Immature natural killer cell (primary cell): ENCODE measurements around the gene HOXD3. TPM values are rescaled to one million over a fixed set of nuclear protein-coding genes. Genes with fewer than 3 reads are reported as not detected.

Source experiments
- DNase-seq, 3 donors: peaks; one replicate each; pipeline ENCODE4 v3.0.0; 2022; ENCODE audit warnings: mixed read lengths in 1 of 3
- H3K27ac Mint-ChIP-seq, 6 donors: one replicate each; pipeline ENCODE4 v1.8.0; 2020; ENCODE audit warnings: mixed read lengths in 6 of 6, mild to moderate bottlenecking in 5 of 6, inconsistent platforms in 4 of 6, moderate library complexity in 3 of 6
- H3K27me3 Mint-ChIP-seq, 3 donors: one replicate each; pipeline ENCODE4 v1.8.0; 2020 to 2021; ENCODE audit warnings: low read depth in 3 of 3, mild to moderate bottlenecking in 3 of 3, mixed read lengths in 3 of 3, moderate library complexity in 3 of 3, inconsistent platforms in 1 of 3
- H3K36me3 Mint-ChIP-seq, 3 donors: one replicate each; pipeline ENCODE4 v1.8.0; 2020; ENCODE audit warnings: mixed read lengths in 3 of 3, inconsistent platforms in 2 of 3, mild to moderate bottlenecking in 2 of 3
- H3K4me1 Mint-ChIP-seq, 2 donors: one replicate each; pipeline ENCODE4 v1.8.0; 2020; ENCODE audit warnings: inconsistent platforms in 2 of 2, mild to moderate bottlenecking in 2 of 2, mixed read lengths in 2 of 2, moderate library complexity in 1 of 2
- H3K4me3 Mint-ChIP-seq, 5 donors: one replicate each; pipeline ENCODE4 v1.8.0; 2020; ENCODE audit warnings: mild to moderate bottlenecking in 5 of 5, mixed read lengths in 5 of 5, inconsistent platforms in 3 of 5, moderate library complexity in 3 of 5
- H3K9me3 Mint-ChIP-seq, 6 donors: one replicate each; pipeline ENCODE4 v1.8.0; 2020; ENCODE audit warnings: mild to moderate bottlenecking in 6 of 6, mixed read lengths in 6 of 6, inconsistent platforms in 4 of 6, moderate library complexity in 3 of 6
- polyA plus RNA-seq, 3 donors: library from polyadenylated mRNA; unstranded; fragments of 300-500 nt; fragmentation: Illumina TruSeq; gene quantifications; one replicate each; pipeline ENCODE4 v1.2.3, GENCODE V29; 2021

HOXD3 gene
- polyA plus RNA-seq, 3 donors from 2014 or later = not detected

GRCh38 chr2:176199902-176200301 is 42.8 kb downstream of the HOXD3 start:
- no peak for DNase-seq
- H3K27me3 Mint-ChIP-seq = peaks cover 14 to 23% (median 22%) of the 10 kb centered on the region in 3 donors

GRCh38 chr2:176200971-176201370 is 43.9 kb downstream of the HOXD3 start:
- no peak for DNase-seq
- Mint-ChIP-seq H3K4me1 (no peaks in the 10 kb centered on the region), H3K9me3 (peaks cover 0 to 10% (median 0%) of the 10 kb centered on the region in 6 donors), H3K4me3 (no peak overlapping the region), H3K27ac (no peak overlapping the region), H3K27me3 (peaks cover 11 to 20% (median 14%) of the 10 kb centered on the region in 3 donors), H3K36me3 (no peaks in the 10 kb centered on the region)

More at GRCh38 chr2:176199902-176200301, 42.8 kb downstream of the HOXD3 start:
- Mint-ChIP-seq H3K9me3 (peaks cover 0 to 12% (median 0%) of the 10 kb centered on the region in 6 donors), H3K4me1 (no peaks in the 10 kb centered on the region), H3K36me3 (no peaks in the 10 kb centered on the region), H3K4me3 (no peak overlapping the region), H3K27ac (no peak overlapping the region)

GRCh38 chr2:176202491-176202890 is 45.4 kb downstream of the HOXD3 start:
- H3K4me3 Mint-ChIP-seq = no peak overlapping the region
- peaks cover 8 to 19% (median 12%) of the 10 kb centered on the region in 3 donors for H3K27me3 Mint-ChIP-seq
- no peak overlapping the region for H3K27ac Mint-ChIP-seq

GRCh38 chr2:176205126-176205525 is 48.0 kb downstream of the HOXD3 start:
- no peak overlapping the region for H3K27ac Mint-ChIP-seq
- H3K9me3 Mint-ChIP-seq = peaks cover 0 to 5% (median 0%) of the 10 kb centered on the region in 6 donors
- H3K36me3 Mint-ChIP-seq = no peaks in the 10 kb centered on the region
- no peak overlapping the region for H3K4me3 Mint-ChIP-seq
- no peak for DNase-seq
- no peaks in the 10 kb centered on the region for H3K4me1 Mint-ChIP-seq
- H3K27me3 Mint-ChIP-seq = peaks cover 4 to 19% (median 9%) of the 10 kb centered on the region in 3 donors

More at GRCh38 chr2:176202491-176202890, 45.4 kb downstream of the HOXD3 start:
- no peaks in the 10 kb centered on the region for H3K36me3 Mint-ChIP-seq
- peaks cover 0 to 6% (median 0%) of the 10 kb centered on the region in 6 donors for H3K9me3 Mint-ChIP-seq
- no peaks in the 10 kb centered on the region for H3K4me1 Mint-ChIP-seq
- no peak for DNase-seq

- Mint-ChIP-seq H3K27ac (no peak overlapping the region), H3K4me3 (no peak overlapping the region), H3K27me3 (peaks cover 8 to 19% (median 12%) of the 10 kb centered on the region in 3 donors), H3K4me1 (no peaks in the 10 kb centered on the region), H3K9me3 (peaks cover 0 to 5% (median 0%) of the 10 kb centered on the region in 6 donors), H3K36me3 (no peaks in the 10 kb centered on the region)
- no peak for DNase-seq
These were observed 49.0 kb downstream of the HOXD3 start for GRCh38 chr2:176206136-176206535.

- Mint-ChIP-seq H3K4me3 (no peak overlapping the region), H3K36me3 (no peaks in the 10 kb centered on the region)
- DNase-seq = no peak
These were observed 49.6 kb downstream of the HOXD3 start for GRCh38 chr2:176206682-176207081.

GRCh38 chr2:176211110-176211509 is 54.0 kb downstream of the HOXD3 start:
- DNase-seq = no peak
- Mint-ChIP-seq H3K27ac (no peak overlapping the region), H3K4me1 (no peaks in the 10 kb centered on the region), H3K4me3 (no peak overlapping the region), H3K9me3 (peaks cover 0 to 2% (median 0%) of the 10 kb centered on the region in 6 donors), H3K36me3 (no peaks in the 10 kb centered on the region), H3K27me3 (peaks cover 7 to 11% (median 7%) of the 10 kb centered on the region in 3 donors)

More at GRCh38 chr2:176206682-176207081, 49.6 kb downstream of the HOXD3 start:
- Mint-ChIP-seq H3K27me3 (peaks cover 8 to 19% (median 15%) of the 10 kb centered on the region in 3 donors), H3K27ac (no peak overlapping the region), H3K9me3 (peaks cover 0 to 5% (median 0%) of the 10 kb centered on the region in 6 donors), H3K4me1 (no peaks in the 10 kb centered on the region)

- no peak for DNase-seq
- Mint-ChIP-seq H3K27me3 (peaks cover 4 to 9% (median 5%) of the 10 kb centered on the region in 3 donors), H3K36me3 (no peaks in the 10 kb centered on the region), H3K27ac (no peak overlapping the region), H3K9me3 (peaks cover 0 to 2% (median 0%) of the 10 kb centered on the region in 6 donors), H3K4me3 (no peak overlapping the region), H3K4me1 (no peaks in the 10 kb centered on the region)
These were observed 55.2 kb downstream of the HOXD3 start for GRCh38 chr2:176212276-176212675.

- Mint-ChIP-seq H3K36me3 (no peaks in the 10 kb centered on the region), H3K4me3 (no peak overlapping the region), H3K4me1 (no peaks in the 10 kb centered on the region), H3K9me3 (peaks cover 0 to 2% (median 0%) of the 10 kb centered on the region in 6 donors), H3K27ac (no peak overlapping the region), H3K27me3 (peaks cover 4 to 6% (median 5%) of the 10 kb centered on the region in 3 donors)
- DNase-seq = no peak
These were observed 56.3 kb downstream of the HOXD3 start for GRCh38 chr2:176213406-176213805.

Other genes with a start within 250 kb of the HOXD3 start
- 10 to 100 TPM; 13.7 to 21.3 (median 18.0) TPM for gene LNPK, start 155.0 kb upstream of the HOXD3 start, polyA plus RNA-seq
- not detected for gene EVX2, start 73.3 kb upstream of the HOXD3 start, polyA plus RNA-seq
- not detected for gene HOXD13, start 64.6 kb upstream of the HOXD3 start, polyA plus RNA-seq
- gene HOXD12, start 57.5 kb upstream of the HOXD3 start, polyA plus RNA-seq = not detected
- gene HOXD11, start 50.0 kb upstream of the HOXD3 start, polyA plus RNA-seq = not detected
- not detected for gene HOXD10, start 40.5 kb upstream of the HOXD3 start, polyA plus RNA-seq
- gene HOXD9, start 34.6 kb upstream of the HOXD3 start, polyA plus RNA-seq = not detected
- not detected for gene HOXD8, start 27.6 kb upstream of the HOXD3 start, polyA plus RNA-seq
- not detected for gene HOXD4, start 5.8 kb upstream of the HOXD3 start, polyA plus RNA-seq
- gene HOXD1, start 31.4 kb downstream of the HOXD3 start, polyA plus RNA-seq = not detected
- gene MTX2, start 112.1 kb downstream of the HOXD3 start, polyA plus RNA-seq = 10 to 100 TPM in 2 of 3 donors, 1 to 10 TPM in 1; 8.2 to 15.5 (median 13.8) TPM